Measurements from ENCODE around the gene ZKSCAN5. TPM values are rescaled to one million over a fixed set of nuclear protein-coding genes. Genes with fewer than 3 reads are reported as not detected.
A peak's percentile ranks its signal among the peaks of the same experiment; 100 is the strongest.

The ZKSCAN5 gene
- total RNA-seq, 1 experiment from 2014 or later = 13.3 TPM

- peaks cover 44% of the 10 kb centered on the region for H3K36me3 Mint-ChIP-seq (ENCODE audit: insufficient read depth, unreplicated experiment)
- H3K9me3 ChIP-seq = no peaks in the 10 kb centered on the region
- intact Hi-C loops (cut with micrococcal nuclease; ENCODE audit: unreplicated experiment) = loop anchor here (10.0 kb wide), 1 partner anchor 63 kb away; no protein-coding TSS in a partner anchor
- no peak overlapping the region for H3K4me3 ChIP-seq (ENCODE audit: low read depth, low read length)
- H3K4me1 Mint-ChIP-seq (ENCODE audit: low read depth, unreplicated experiment) = no peaks in the 10 kb centered on the region
- POLR2A ChIA-PET = no interaction called here
- H3K27me3 ChIP-seq (replicated peaks; ENCODE audit: control insufficient read depth, insufficient read depth, low read length) = no peaks in the 10 kb centered on the region
- CTCF ChIA-PET = no interaction called here
- no peak for DNase-seq
- no peaks in the 10 kb centered on the region for H3K9me3 Mint-ChIP-seq (ENCODE audit: unreplicated experiment)
- no peak overlapping the region for H3K4me3 Mint-ChIP-seq (ENCODE audit: unreplicated experiment)
- no peaks in the 10 kb centered on the region for H3K4me1 ChIP-seq
- TF ChIP-seq, protein P1, sequence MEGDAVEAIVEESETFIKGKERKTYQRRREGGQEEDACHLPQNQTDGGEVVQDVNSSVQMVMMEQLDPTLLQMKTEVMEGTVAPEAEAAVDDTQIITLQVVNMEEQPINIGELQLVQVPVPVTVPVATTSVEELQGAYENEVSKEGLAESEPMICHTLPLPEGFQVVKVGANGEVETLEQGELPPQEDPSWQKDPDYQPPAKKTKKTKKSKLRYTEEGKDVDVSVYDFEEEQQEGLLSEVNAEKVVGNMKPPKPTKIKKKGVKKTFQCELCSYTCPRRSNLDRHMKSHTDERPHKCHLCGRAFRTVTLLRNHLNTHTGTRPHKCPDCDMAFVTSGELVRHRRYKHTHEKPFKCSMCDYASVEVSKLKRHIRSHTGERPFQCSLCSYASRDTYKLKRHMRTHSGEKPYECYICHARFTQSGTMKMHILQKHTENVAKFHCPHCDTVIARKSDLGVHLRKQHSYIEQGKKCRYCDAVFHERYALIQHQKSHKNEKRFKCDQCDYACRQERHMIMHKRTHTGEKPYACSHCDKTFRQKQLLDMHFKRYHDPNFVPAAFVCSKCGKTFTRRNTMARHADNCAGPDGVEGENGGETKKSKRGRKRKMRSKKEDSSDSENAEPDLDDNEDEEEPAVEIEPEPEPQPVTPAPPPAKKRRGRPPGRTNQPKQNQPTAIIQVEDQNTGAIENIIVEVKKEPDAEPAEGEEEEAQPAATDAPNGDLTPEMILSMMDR (IDR thresholded peaks at IDR 0.05; ENCODE audit: insufficient read depth in 1 of 2, low read depth in 1 of 2, low read length in 1 of 2, severe bottlenecking in 1 of 2, unreplicated experiment in 1 of 2) = no peak
- no TSS peak for BruUV-seq (replicated peaks)
- no peak overlapping the region for H3K27ac Mint-ChIP-seq (ENCODE audit: unreplicated experiment)
- H3K36me3 ChIP-seq (ENCODE audit: control insufficient read depth, insufficient read depth, low read length) = no peaks in the 10 kb centered on the region; the same call in none of the 2 replicates
- no peaks in the 10 kb centered on the region for H3K27me3 Mint-ChIP-seq (ENCODE audit: insufficient read depth, unreplicated experiment)
These were observed 16.9 kb downstream of the ZKSCAN5 start for GRCh38 chr7:99521399-99521798.

- BruUV-seq (replicated peaks) = no TSS peak
- Histone ChIP-seq H3K9me3 (peaks cover 10% of the 10 kb centered on the region), H3K36me3 (ENCODE audit: control insufficient read depth, insufficient read depth, low read length) (peaks cover 6% of the 10 kb centered on the region), H3K4me1 (no peaks in the 10 kb centered on the region), H3K4me3 (ENCODE audit: low read depth, low read length) (no peak overlapping the region), H3K27me3 (replicated peaks; ENCODE audit: control insufficient read depth, insufficient read depth, low read length) (no peaks in the 10 kb centered on the region)
- Mint-ChIP-seq H3K4me1 (ENCODE audit: low read depth, unreplicated experiment) (no peaks in the 10 kb centered on the region), H3K27me3 (ENCODE audit: insufficient read depth, unreplicated experiment) (no peaks in the 10 kb centered on the region), H3K36me3 (ENCODE audit: insufficient read depth, unreplicated experiment) (peaks cover 69% of the 10 kb centered on the region), H3K9me3 (ENCODE audit: unreplicated experiment) (peaks cover 10% of the 10 kb centered on the region), H3K27ac (ENCODE audit: unreplicated experiment) (no peak overlapping the region), H3K4me3 (ENCODE audit: unreplicated experiment) (no peak overlapping the region)
- DNase-seq = peak in 1 of 2 experiments; percentile 47
- intact Hi-C loops (cut with micrococcal nuclease; ENCODE audit: unreplicated experiment) = loop anchor here (1.0 to 10.0 kb wide), 2 partner anchors 59 to 90 kb away; partner anchors contain the start of gene ZSCAN25
- POLR2A ChIA-PET = interaction anchor here (1.0 kb wide), 1 partner anchor 91 kb away, joined by 4 read pairs; the partner anchor contains the start of gene ZSCAN25
- CTCF ChIA-PET = interaction anchor here (0.6 to 1.2 kb wide), 13 partner anchors 9 to 393 kb away, joined by 3 to 9 read pairs (median 3); partner anchors contain the start of genes TRIM4, ZNF655 and ZSCAN25
- TF ChIP-seq, protein P1 (IDR thresholded peaks at IDR 0.05; ENCODE audit: insufficient read depth in 1 of 2, low read depth in 1 of 2, low read length in 1 of 2, severe bottlenecking in 1 of 2, unreplicated experiment in 1 of 2) = peak; percentile 29 to 54
These were observed 21.4 kb downstream of the ZKSCAN5 start for GRCh38 chr7:99525713-99526440.

GRCh38 chr7:99531354-99531765, 26.9 kb downstream of the ZKSCAN5 start:
- Histone ChIP-seq H3K27me3 (replicated peaks; ENCODE audit: control insufficient read depth, insufficient read depth, low read length) (no peaks in the 10 kb centered on the region), H3K9me3 (peaks cover 24% of the 10 kb centered on the region), H3K4me1 (no peaks in the 10 kb centered on the region), H3K36me3 (ENCODE audit: control insufficient read depth, insufficient read depth, low read length) (peaks cover 11% of the 10 kb centered on the region), H3K4me3 (ENCODE audit: low read depth, low read length) (no peak overlapping the region)
- Mint-ChIP-seq H3K27ac (ENCODE audit: unreplicated experiment) (no peak overlapping the region), H3K4me1 (ENCODE audit: low read depth, unreplicated experiment) (no peaks in the 10 kb centered on the region), H3K36me3 (ENCODE audit: insufficient read depth, unreplicated experiment) (peaks cover 71% of the 10 kb centered on the region), H3K4me3 (ENCODE audit: unreplicated experiment) (no peak overlapping the region), H3K9me3 (ENCODE audit: unreplicated experiment) (peaks cover 31% of the 10 kb centered on the region), H3K27me3 (ENCODE audit: insufficient read depth, unreplicated experiment) (no peaks in the 10 kb centered on the region)
- intact Hi-C loops (cut with micrococcal nuclease; ENCODE audit: unreplicated experiment) = no loop called here
- DNase-seq = no peak
- TF ChIP-seq, protein P1 (IDR thresholded peaks at IDR 0.05; ENCODE audit: insufficient read depth in 1 of 2, low read depth in 1 of 2, low read length in 1 of 2, severe bottlenecking in 1 of 2, unreplicated experiment in 1 of 2) = no peak
- no TSS peak for BruUV-seq (replicated peaks)
- CTCF ChIA-PET = no interaction called here
- POLR2A ChIA-PET = no interaction called here

Data from Caco-2 (cell line).